Measurements from ENCODE around the gene NLGN1. TPM values are rescaled to one million over a fixed set of nuclear protein-coding genes. Genes with fewer than 3 reads are reported as not detected.

NLGN1 gene
- total RNA-seq, 1 experiment from 2014 or later: 3.2 TPM

GRCh38 chr3:173770011-173770410, 372.5 kb downstream of the NLGN1 start:
- Histone ChIP-seq H3K9me3 (replicated peaks) (no peaks in the 10 kb centered on the region), H3K4me1 (replicated peaks) (no peaks in the 10 kb centered on the region), H3K4me3 (no peak overlapping the region), H3K27ac (no peak overlapping the region), H3K36me3 (no peaks in the 10 kb centered on the region), H3K27me3 (replicated peaks) (no peaks in the 10 kb centered on the region)
- DNase-seq (ENCODE audit: low read depth in 1 of 2, low spot score in 2 of 2): no peak

DNA sequence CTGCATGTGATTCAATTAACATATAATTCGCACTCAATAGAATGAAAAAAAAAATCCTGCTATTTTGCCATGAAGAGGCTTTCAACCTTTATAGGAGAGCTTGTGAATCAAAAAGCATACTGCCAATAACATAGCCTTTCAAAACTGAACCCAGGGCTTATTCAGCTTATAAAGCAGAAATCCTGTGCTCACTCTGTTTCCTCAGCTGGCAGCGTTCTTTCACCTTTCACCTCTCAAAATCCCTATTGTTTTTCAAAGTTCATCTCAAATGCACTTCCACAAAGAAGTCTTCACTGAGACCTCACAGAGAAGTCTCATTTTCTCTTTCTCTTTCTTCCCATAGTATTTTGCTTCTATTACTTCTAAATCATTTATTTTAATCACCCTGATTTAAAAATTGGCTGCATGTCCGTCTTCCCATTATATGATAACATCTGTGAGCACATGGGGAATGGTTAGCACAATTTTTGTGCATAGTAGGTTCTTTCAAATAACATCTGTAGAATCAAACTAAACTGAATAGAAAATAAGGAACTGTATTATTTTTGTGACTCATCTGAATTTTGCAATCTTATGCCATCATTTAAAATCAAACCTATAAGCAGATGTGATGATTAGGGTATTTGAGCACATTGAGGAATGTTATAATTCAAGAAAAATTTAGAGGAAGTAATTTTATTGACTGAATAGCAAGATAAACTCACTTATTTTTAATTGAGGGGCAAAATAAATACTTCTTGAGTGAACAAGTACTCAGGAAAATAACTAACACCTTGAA, 373.4 kb downstream of the NLGN1 start:
- no peak for DNase-seq (ENCODE audit: low read depth in 1 of 2, low spot score in 2 of 2)

GRCh38 chr3:173773800-173774199, 376.3 kb downstream of the NLGN1 start:
- no peak for DNase-seq (ENCODE audit: low read depth in 1 of 2, low spot score in 2 of 2)
- no peaks in the 10 kb centered on the region for H3K27me3 ChIP-seq (replicated peaks)
- no peak overlapping the region for H3K27ac ChIP-seq
- no peak overlapping the region for H3K4me3 ChIP-seq
- H3K36me3 ChIP-seq: no peaks in the 10 kb centered on the region
- H3K9me3 ChIP-seq (replicated peaks): no peaks in the 10 kb centered on the region
- no peaks in the 10 kb centered on the region for H3K4me1 ChIP-seq (replicated peaks)

More for the DNA sequence above, 373.4 kb downstream of the NLGN1 start:
- Histone ChIP-seq H3K4me1 (replicated peaks) (no peaks in the 10 kb centered on the region), H3K9me3 (replicated peaks) (no peaks in the 10 kb centered on the region), H3K27ac (no peak overlapping the region), H3K36me3 (no peaks in the 10 kb centered on the region), H3K4me3 (no peak overlapping the region), H3K27me3 (replicated peaks) (no peaks in the 10 kb centered on the region)

DNA sequence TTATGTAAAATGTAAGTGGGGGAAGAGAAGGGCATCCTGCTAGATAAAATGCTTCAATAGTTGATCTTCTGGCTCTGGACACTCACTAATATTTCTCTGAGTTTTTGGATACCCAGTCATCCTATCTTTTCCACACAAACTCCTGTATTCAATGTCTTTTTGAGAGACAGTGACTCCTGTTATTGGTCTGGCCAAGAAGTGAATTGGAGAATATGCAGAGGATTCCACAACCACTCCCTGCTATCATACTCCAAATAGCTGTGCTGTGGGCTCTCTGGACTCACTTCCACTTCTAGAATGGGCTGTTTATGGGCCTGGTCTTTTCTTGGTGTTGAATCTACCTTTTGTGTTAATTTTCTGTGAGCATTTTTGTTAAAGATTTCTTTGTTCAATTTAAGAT, 376.8 kb downstream of the NLGN1 start:
- DNase-seq (ENCODE audit: low read depth in 1 of 2, low spot score in 2 of 2): no peak
- Histone ChIP-seq H3K9me3 (replicated peaks) (no peaks in the 10 kb centered on the region), H3K27ac (no peak overlapping the region), H3K27me3 (replicated peaks) (no peaks in the 10 kb centered on the region), H3K4me3 (no peak overlapping the region), H3K4me1 (replicated peaks) (no peaks in the 10 kb centered on the region), H3K36me3 (no peaks in the 10 kb centered on the region)

DNA sequence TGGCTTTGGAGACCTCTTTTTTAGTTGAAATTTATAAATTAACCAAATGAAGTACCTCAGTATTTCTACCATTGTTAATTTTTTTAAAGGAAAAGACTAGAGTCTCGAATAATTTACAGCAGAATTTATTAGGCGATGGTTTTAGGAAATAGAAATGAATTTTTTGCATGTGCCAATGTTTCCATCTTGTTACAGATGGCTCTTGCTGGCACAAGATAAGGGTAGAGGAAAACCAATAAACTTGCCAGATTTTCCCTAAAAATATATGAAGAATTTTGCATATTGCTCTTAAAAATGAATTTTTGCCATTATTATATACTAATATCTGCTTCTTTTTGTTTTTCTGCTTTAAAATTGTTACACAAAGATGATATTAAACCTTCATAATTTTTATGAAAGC, 380.7 kb downstream of the NLGN1 start:
- no peak for DNase-seq (ENCODE audit: low read depth in 1 of 2, low spot score in 2 of 2)
- Histone ChIP-seq H3K4me3 (no peak overlapping the region), H3K27ac (no peak overlapping the region), H3K27me3 (replicated peaks) (no peaks in the 10 kb centered on the region), H3K36me3 (no peaks in the 10 kb centered on the region), H3K9me3 (replicated peaks) (no peaks in the 10 kb centered on the region), H3K4me1 (replicated peaks) (no peaks in the 10 kb centered on the region)

- Histone ChIP-seq H3K4me1 (replicated peaks) (no peaks in the 10 kb centered on the region), H3K27ac (no peak overlapping the region), H3K36me3 (no peaks in the 10 kb centered on the region), H3K27me3 (replicated peaks) (no peaks in the 10 kb centered on the region), H3K4me3 (no peak overlapping the region), H3K9me3 (replicated peaks) (no peaks in the 10 kb centered on the region)
- no peak for DNase-seq (ENCODE audit: low read depth in 1 of 2, low spot score in 2 of 2)
Observed at GRCh38 chr3:173780067-173780466, 382.5 kb downstream of the NLGN1 start.

GRCh38 chr3:173785004-173785403, 387.5 kb downstream of the NLGN1 start:
- H3K9me3 ChIP-seq (replicated peaks): no peaks in the 10 kb centered on the region
- no peak overlapping the region for H3K27ac ChIP-seq
- no peaks in the 10 kb centered on the region for H3K4me1 ChIP-seq (replicated peaks)
- no peak for DNase-seq (ENCODE audit: low read depth in 1 of 2, low spot score in 2 of 2)
- H3K4me3 ChIP-seq: no peak overlapping the region
- no peaks in the 10 kb centered on the region for H3K27me3 ChIP-seq (replicated peaks)
- H3K36me3 ChIP-seq: no peaks in the 10 kb centered on the region

- H3K4me1 ChIP-seq (replicated peaks): no peaks in the 10 kb centered on the region
Observed at GRCh38 chr3:173789530-173790162, 392.1 kb downstream of the NLGN1 start.

GRCh38 chr3:173793963-173794362, 396.4 kb downstream of the NLGN1 start:
- Histone ChIP-seq H3K36me3 (no peaks in the 10 kb centered on the region), H3K4me1 (replicated peaks) (no peaks in the 10 kb centered on the region), H3K27me3 (replicated peaks) (no peaks in the 10 kb centered on the region), H3K9me3 (replicated peaks) (no peaks in the 10 kb centered on the region), H3K27ac (no peak overlapping the region), H3K4me3 (no peak overlapping the region)
- no peak for DNase-seq (ENCODE audit: low read depth in 1 of 2, low spot score in 2 of 2)

More at GRCh38 chr3:173789530-173790162, 392.1 kb downstream of the NLGN1 start:
- DNase-seq (ENCODE audit: low read depth in 1 of 2, low spot score in 2 of 2): no peak
- H3K4me3 ChIP-seq: no peak overlapping the region
- no peak overlapping the region for H3K27ac ChIP-seq
- no peaks in the 10 kb centered on the region for H3K27me3 ChIP-seq (replicated peaks)
- H3K36me3 ChIP-seq: no peaks in the 10 kb centered on the region
- H3K9me3 ChIP-seq (replicated peaks): no peaks in the 10 kb centered on the region

GRCh38 chr3:173796405-173796804, 398.9 kb downstream of the NLGN1 start:
- no peaks in the 10 kb centered on the region for H3K4me1 ChIP-seq (replicated peaks)
- no peak overlapping the region for H3K27ac ChIP-seq
- no peaks in the 10 kb centered on the region for H3K36me3 ChIP-seq
- no peaks in the 10 kb centered on the region for H3K9me3 ChIP-seq (replicated peaks)
- no peaks in the 10 kb centered on the region for H3K27me3 ChIP-seq (replicated peaks)
- no peak overlapping the region for H3K4me3 ChIP-seq
- DNase-seq (ENCODE audit: low read depth in 1 of 2, low spot score in 2 of 2): no peak

DNA sequence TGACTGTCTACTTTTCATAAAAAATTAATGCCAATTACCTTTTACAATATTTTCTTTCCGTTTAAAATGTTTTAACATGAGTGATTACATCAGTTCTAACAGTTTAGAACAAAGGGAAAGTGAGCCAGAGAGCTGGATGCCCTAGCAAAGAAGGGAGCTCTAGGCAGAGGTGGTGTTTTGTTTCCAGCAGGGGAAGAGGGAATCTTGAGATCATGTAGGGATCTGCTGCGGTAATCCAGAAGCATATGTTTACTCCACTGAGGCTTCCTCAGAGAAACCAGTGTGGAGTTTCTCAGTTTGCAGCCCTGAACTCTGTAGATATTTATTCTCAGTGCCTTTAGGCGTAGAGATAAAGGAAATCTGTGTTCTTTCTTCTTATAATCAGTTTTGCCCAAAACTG, 399.3 kb downstream of the NLGN1 start:
- no peak for DNase-seq (ENCODE audit: low read depth in 1 of 2, low spot score in 2 of 2)
- Histone ChIP-seq H3K4me1 (replicated peaks) (no peaks in the 10 kb centered on the region), H3K9me3 (replicated peaks) (no peaks in the 10 kb centered on the region), H3K27me3 (replicated peaks) (no peaks in the 10 kb centered on the region), H3K27ac (no peak overlapping the region), H3K4me3 (no peak overlapping the region), H3K36me3 (no peaks in the 10 kb centered on the region)

DNA sequence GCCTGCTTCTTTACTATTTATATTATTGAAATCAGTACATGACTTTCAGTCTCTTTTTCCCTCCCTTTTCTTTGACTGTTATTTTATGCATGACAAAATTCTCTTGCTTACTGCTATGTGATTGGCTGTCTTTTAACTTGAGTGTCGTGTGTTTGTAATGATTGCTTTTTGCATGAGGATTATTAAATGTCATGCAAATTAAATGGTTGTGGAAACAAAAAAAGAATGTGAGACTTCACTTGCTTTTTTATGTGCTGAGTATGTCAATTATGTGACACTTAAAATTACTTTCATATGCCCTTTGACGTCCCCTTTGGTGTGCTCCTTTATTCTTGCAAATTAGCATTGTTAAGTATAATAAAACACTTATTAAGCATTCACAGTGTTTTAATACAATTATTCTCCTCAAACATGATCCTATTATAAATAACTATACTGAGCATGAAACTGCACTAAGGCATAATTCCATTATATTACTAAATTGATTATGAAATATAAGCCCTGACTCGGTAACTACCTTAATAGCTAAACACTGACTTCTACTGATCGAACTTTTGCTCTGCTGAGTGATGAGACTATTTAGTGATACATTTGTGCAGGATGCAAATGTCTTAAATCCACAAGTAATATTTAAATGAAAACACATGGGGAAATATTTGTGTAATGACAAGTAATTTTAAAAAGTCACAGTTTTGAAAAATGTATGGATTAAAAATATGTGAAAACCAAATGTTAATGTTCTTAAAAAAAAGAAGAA, 401.7 kb downstream of the NLGN1 start:
- Histone ChIP-seq H3K9me3 (replicated peaks) (no peaks in the 10 kb centered on the region), H3K27ac (no peak overlapping the region), H3K27me3 (replicated peaks) (no peaks in the 10 kb centered on the region), H3K4me3 (no peak overlapping the region), H3K36me3 (no peaks in the 10 kb centered on the region), H3K4me1 (replicated peaks) (no peaks in the 10 kb centered on the region)
- DNase-seq (ENCODE audit: low read depth in 1 of 2, low spot score in 2 of 2): no peak

DNA sequence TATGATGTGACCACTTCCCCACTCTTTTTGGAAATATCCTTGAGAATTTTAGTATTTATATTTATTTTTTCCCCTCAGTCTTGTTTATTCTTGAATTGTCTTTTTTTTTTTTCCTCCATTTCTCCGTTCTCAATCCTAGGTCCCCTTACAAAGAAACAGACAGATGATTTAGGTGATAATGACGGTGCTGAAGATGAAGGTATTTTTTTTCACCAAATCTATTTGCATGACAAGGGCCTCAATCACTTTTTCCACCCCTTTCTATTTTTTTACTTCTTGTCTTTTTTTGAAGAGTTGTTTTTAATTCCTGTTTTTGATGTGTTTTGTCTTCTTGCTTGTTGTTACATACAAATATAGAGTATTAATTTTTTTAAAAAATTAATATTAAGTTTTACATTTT, 402.6 kb downstream of the NLGN1 start:
- DNase-seq (ENCODE audit: low read depth in 1 of 2, low spot score in 2 of 2): no peak
- H3K4me1 ChIP-seq (replicated peaks): no peaks in the 10 kb centered on the region
- H3K36me3 ChIP-seq: no peaks in the 10 kb centered on the region
- no peaks in the 10 kb centered on the region for H3K9me3 ChIP-seq (replicated peaks)
- no peaks in the 10 kb centered on the region for H3K27me3 ChIP-seq (replicated peaks)
- H3K27ac ChIP-seq: no peak overlapping the region
- H3K4me3 ChIP-seq: no peak overlapping the region

- Histone ChIP-seq H3K4me1 (replicated peaks) (no peaks in the 10 kb centered on the region), H3K36me3 (no peaks in the 10 kb centered on the region), H3K9me3 (replicated peaks) (no peaks in the 10 kb centered on the region), H3K27me3 (replicated peaks) (no peaks in the 10 kb centered on the region), H3K4me3 (no peak overlapping the region), H3K27ac (no peak overlapping the region)
- DNase-seq (ENCODE audit: low read depth in 1 of 2, low spot score in 2 of 2): no peak
Observed at GRCh38 chr3:173814809-173815208, 417.3 kb downstream of the NLGN1 start.

All from SJSA1 (cell line).